ENCODE data around the gene NRAS.

- TF ChIP-seq CTCF (IDR thresholded peaks at IDR 0.05; ENCODE audit: borderline replicate concordance, extremely low read depth, low read length, poor library complexity, severe bottlenecking) (no peak), EZH2 (IDR thresholded peaks at IDR 0.05; ENCODE audit: borderline replicate concordance, low read depth, low read length, severe bottlenecking) (no peak)
Observed at GRCh38 chr1:114696810-114697209, 19.8 kb downstream of the NRAS start.

Measured in DND-41 (cell line).